Left ventricle myocardium inferior (tissue), 1 donor: ENCODE results near the gene HPDL. TPM values are rescaled to one million over a fixed set of nuclear protein-coding genes. Genes with fewer than 3 reads are reported as not detected.

Source experiments
- DNase-seq: peaks from one replicate; pipeline ENCODE4 v3.0.0-alpha.2; 2020
- H3K27ac ChIP-seq: fragments of 200-600 bp; replicated peaks from 2 replicates; pipeline ENCODE4 v1.8.0; 2021
- H3K27me3 ChIP-seq: fragments of 200-600 bp; 2 replicates; pipeline ENCODE4 v1.8.0; 2021; ENCODE audit warnings: low read depth
- H3K36me3 ChIP-seq: fragments of 200-600 bp; 2 replicates; pipeline ENCODE4 v1.8.0; 2021
- H3K4me1 ChIP-seq: fragments of 200-600 bp; 2 replicates; pipeline ENCODE4 v1.8.0; 2021
- H3K4me3 ChIP-seq: fragments of 200-600 bp; 2 replicates; pipeline ENCODE4 v1.8.0; 2021; ENCODE audit warnings: mild to moderate bottlenecking, moderate library complexity
- H3K9me3 ChIP-seq: fragments of 200-600 bp; replicated peaks from 2 replicates; pipeline ENCODE4 v1.8.0; 2021
- intact Hi-C: fragments of 100-400 bp; cut with micrococcal nuclease; formaldehyde crosslinking; loops from one replicate; pipeline ENCODE4 v1.11.0; 2022
- total RNA-seq: library from RNA; stranded (reverse); fragmentation: NEBNext Ultra II Directional; extraction: Animal tissue kit (Norgen Biotek cat#: 25700); gene quantifications from one replicate; pipeline ENCODE4 v1.2.1, GENCODE V29; 2021
- TF ChIP-seq, protein P1 (sequence below): fragments of 200-600 bp; IDR thresholded peaks from 2 replicates; pipeline ENCODE4 v1.8.0; 2021; ENCODE audit warnings: antibody characterized with exemption, mild to moderate bottlenecking, borderline replicate concordance
- donor health status: DM: no; HTN: yes; CAD: no; lungs with severe emphysema.

HPDL gene
- total RNA-seq, 1 donor from 2014 or later: not detected

DNA sequence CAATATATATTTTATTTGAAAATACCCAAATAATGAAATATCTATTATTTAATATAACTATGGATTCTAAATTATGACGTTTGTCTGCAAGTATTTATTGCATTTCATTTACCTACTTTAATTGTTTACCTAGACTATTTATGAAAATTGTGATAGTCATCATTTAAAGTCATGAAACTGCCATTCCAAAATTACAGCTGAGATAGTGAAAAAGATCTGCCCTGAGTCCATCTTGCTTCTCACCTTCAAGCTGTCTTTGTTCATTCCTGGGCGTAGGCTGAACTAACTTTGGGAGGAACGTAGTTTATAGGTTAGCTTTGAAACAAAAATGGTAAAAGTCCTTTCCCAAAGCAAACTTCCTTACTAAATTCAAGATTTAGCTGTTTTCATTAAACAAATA, 12.4 kb upstream of the HPDL start:
- H3K4me3 ChIP-seq: no peak overlapping the region
- TF ChIP-seq, protein P1, sequence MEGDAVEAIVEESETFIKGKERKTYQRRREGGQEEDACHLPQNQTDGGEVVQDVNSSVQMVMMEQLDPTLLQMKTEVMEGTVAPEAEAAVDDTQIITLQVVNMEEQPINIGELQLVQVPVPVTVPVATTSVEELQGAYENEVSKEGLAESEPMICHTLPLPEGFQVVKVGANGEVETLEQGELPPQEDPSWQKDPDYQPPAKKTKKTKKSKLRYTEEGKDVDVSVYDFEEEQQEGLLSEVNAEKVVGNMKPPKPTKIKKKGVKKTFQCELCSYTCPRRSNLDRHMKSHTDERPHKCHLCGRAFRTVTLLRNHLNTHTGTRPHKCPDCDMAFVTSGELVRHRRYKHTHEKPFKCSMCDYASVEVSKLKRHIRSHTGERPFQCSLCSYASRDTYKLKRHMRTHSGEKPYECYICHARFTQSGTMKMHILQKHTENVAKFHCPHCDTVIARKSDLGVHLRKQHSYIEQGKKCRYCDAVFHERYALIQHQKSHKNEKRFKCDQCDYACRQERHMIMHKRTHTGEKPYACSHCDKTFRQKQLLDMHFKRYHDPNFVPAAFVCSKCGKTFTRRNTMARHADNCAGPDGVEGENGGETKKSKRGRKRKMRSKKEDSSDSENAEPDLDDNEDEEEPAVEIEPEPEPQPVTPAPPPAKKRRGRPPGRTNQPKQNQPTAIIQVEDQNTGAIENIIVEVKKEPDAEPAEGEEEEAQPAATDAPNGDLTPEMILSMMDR: no peak
- no peak for DNase-seq
- no peaks in the 10 kb centered on the region for H3K27me3 ChIP-seq
- no peaks in the 10 kb centered on the region for H3K36me3 ChIP-seq
- no peaks in the 10 kb centered on the region for H3K4me1 ChIP-seq
- intact Hi-C loops: no loop called here
- no peak overlapping the region for H3K27ac ChIP-seq
- no peaks in the 10 kb centered on the region for H3K9me3 ChIP-seq

DNA sequence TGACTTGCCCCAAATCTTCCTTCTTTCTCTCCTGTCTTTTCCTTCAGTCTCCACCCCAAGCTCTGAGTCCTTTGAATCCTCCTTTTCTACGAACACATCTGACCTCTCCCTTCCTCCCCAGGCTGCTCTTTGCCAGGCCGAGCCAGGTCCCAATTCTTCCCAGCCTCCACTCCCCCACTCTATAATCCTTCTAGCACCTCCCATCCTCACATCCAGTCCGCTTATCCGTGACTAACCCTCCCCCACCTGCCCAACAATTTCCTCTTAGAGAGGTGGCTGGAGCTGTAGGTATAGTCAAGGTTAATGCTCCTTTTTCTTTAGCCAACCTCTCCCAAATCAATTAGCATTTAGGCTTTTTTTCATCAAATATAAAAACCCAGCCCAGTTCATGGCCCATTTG, 9.5 kb upstream of the HPDL start:
- Histone ChIP-seq H3K4me1 (no peaks in the 10 kb centered on the region), H3K27ac (no peak overlapping the region), H3K36me3 (no peaks in the 10 kb centered on the region), H3K4me3 (no peak overlapping the region), H3K9me3 (no peaks in the 10 kb centered on the region), H3K27me3 (no peaks in the 10 kb centered on the region)
- DNase-seq: no peak
- TF ChIP-seq, protein P1: no peak
- intact Hi-C loops: no loop called here

DNA sequence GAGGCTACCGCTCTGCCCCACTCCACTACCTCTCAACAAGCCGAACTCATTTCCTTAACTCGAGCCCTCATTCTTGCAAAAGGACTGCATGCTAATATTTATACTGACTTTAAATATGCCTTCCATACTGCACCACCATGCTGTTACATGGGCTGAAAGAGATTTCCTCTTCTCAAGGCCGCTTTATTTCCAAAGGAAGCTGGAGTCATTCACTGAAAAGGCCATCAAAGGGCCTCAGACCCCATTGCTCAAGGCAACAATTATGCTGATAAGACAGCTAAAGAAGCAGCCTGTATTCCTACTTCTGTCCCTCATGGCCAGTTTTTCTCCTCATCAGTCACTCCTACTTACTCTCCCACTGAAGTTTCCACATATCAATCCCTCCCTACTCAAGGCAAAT, 6.9 kb upstream of the HPDL start:
- DNase-seq: no peak
- Histone ChIP-seq H3K27ac (no peak overlapping the region), H3K4me3 (no peak overlapping the region), H3K4me1 (no peaks in the 10 kb centered on the region), H3K9me3 (no peaks in the 10 kb centered on the region), H3K36me3 (no peaks in the 10 kb centered on the region), H3K27me3 (no peaks in the 10 kb centered on the region)
- intact Hi-C loops: no loop called here
- TF ChIP-seq, protein P1: no peak

DNA sequence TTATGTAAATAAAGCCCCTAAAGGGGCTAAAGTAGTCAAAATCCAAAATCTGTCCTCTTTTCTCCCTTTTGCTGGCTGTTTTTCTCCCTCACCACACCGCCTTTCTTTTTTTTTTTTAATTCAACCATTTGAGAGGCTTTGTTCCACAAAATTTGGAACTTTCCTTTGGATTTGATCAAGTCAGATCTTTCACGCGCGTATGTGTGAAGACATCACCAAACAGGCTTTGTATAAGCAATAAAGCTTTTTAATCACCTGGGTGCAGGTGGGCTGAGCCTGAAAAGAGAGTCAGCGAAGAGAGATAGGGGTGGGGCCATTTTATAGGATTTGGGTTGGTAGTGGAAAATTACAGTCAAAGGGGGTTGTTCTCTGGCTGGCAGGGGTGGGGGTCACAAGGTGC, 5.3 kb upstream of the HPDL start:
- no peaks in the 10 kb centered on the region for H3K36me3 ChIP-seq
- no peak for DNase-seq
- H3K4me3 ChIP-seq: no peak overlapping the region
- H3K9me3 ChIP-seq: no peaks in the 10 kb centered on the region
- no peak overlapping the region for H3K27ac ChIP-seq
- no peaks in the 10 kb centered on the region for H3K4me1 ChIP-seq
- H3K27me3 ChIP-seq: no peaks in the 10 kb centered on the region
- TF ChIP-seq, protein P1: no peak
- intact Hi-C loops: no loop called here

DNA sequence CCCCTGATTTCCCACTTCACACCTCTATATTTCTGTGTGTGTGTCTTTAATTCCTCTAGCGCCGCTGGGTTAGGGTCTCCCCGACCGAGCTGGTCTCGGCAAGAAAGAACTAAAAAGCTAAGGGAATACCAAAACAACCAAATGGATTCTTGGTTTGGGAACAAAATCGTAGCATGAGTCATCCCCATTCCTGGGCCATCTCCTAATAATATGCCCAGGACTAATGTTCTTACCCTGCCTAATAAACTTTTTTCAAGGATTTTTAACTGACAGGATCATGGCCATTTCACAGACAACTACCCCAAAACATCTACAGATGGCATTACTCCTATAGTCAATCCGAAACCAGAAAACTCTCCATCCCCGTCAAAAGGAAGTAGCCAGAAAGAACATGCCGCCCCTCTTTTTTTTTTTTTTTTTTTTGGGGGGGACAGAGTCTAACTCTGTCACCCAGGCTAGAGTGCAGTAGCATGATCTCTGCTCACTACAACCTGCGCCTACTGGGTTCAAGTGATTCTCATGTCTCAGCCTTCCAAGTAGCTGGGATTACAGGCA, 4.1 kb upstream of the HPDL start:
- H3K27ac ChIP-seq: no peak overlapping the region
- H3K4me1 ChIP-seq: peaks cover 10% of the 10 kb centered on the region
- H3K36me3 ChIP-seq: no peaks in the 10 kb centered on the region
- intact Hi-C loops: no loop called here
- no peak overlapping the region for H3K4me3 ChIP-seq
- TF ChIP-seq, protein P1: no peak
- peaks cover 6% of the 10 kb centered on the region for H3K27me3 ChIP-seq
- H3K9me3 ChIP-seq: no peaks in the 10 kb centered on the region
- DNase-seq: no peak
